ENCODE data around the gene RAPGEF1.

Gene RAPGEF1

DNA sequence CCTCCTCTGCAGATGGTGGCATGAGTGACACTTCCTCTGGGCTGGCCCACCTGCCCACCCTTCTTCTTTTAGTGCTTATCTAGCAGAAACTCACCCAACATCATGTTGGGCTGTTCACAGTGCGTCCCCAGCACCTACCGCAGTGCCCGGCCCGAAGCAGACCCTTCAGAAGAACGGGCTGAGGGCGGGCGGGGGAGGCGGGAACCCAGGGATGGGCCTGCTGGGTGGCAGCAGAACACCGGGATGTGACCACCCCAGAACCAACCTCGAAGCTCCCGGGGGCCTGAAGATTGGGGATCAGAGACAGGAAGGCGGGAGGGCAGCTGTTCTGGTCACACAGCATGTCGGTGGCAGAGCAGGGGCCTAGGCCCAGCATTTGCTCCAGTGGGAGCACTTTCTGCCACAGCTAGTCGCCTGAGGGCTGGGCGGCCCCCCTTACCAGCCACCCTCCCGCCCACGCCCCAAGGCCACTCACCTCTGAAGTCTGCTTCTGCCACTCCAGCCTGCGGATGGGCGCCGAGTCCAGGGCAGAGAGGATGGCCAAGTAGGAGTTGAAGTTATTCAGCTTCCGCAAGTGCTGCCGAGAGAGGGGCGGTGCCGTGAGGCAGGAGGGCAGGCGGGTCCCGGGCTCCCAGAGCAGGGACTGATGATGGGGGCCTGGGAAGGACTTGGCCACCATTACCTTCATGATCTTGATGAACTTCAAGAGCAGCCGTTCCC lies 155.9 kb downstream of the RAPGEF1 start:
- no peaks in the 10 kb centered on the region for H3K9me3 ChIP-seq (ENCODE audit: control insufficient read depth, insufficient read depth, low read depth, low read length)
- CTCF ChIA-PET = interaction anchor here (2.1 kb wide), 1 partner anchor 156 kb away, joined by 7 read pairs; no protein-coding TSS in a partner anchor
- POLR2A ChIA-PET = no interaction called here
- no peaks in the 10 kb centered on the region for H3K4me1 ChIP-seq (ENCODE audit: control insufficient read depth, insufficient read depth, low read length)
- H3K36me3 ChIP-seq (ENCODE audit: control insufficient read depth in 2 of 2, insufficient read depth in 1 of 2, low read length in 2 of 2) = peaks cover 0 to 71% of the 10 kb centered on the region in 2 experiments; a peak in 2 of 3 replicates
- H3K27ac ChIP-seq (ENCODE audit: extremely low read depth, low read depth, low read length) = no peak overlapping the region
- H3K4me3 ChIP-seq (ENCODE audit: low read depth, low read length) = no peak overlapping the region
- no peak for TF ChIP-seq ZNF292 (tag by site-specific recombination; IDR thresholded peaks at IDR 0.05; ENCODE audit: borderline replicate concordance, low read depth)
- TF ChIP-seq ZNF175 (tag by site-specific recombination; IDR thresholded peaks at IDR 0.05) = no peak
- no peak for TF ChIP-seq ZNF138 (tag by site-specific recombination; IDR thresholded peaks at IDR 0.05; ENCODE audit: borderline replicate concordance)
- no peak for TF ChIP-seq ZNF544 (tag by site-specific recombination; IDR thresholded peaks at IDR 0.05)
- no peak for TF ChIP-seq ZNF169 (tag by site-specific recombination; IDR thresholded peaks at IDR 0.05)
- TF ChIP-seq, protein P1, sequence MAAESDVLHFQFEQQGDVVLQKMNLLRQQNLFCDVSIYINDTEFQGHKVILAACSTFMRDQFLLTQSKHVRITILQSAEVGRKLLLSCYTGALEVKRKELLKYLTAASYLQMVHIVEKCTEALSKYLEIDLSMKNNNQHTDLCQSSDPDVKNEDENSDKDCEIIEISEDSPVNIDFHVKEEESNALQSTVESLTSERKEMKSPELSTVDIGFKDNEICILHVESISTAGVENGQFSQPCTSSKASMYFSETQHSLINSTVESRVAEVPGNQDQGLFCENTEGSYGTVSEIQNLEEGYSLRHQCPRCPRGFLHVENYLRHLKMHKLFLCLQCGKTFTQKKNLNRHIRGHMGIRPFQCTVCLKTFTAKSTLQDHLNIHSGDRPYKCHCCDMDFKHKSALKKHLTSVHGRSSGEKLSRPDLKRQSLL (tag by site-specific recombination; IDR thresholded peaks at IDR 0.05) = no peak
- TF ChIP-seq, protein P2, sequence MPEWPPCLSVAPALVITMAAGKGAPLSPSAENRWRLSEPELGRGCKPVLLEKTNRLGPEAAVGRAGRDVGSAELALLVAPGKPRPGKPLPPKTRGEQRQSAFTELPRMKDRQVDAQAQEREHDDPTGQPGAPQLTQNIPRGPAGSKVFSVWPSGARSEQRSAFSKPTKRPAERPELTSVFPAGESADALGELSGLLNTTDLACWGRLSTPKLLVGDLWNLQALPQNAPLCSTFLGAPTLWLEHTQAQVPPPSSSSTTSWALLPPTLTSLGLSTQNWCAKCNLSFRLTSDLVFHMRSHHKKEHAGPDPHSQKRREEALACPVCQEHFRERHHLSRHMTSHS (tag by site-specific recombination; IDR thresholded peaks at IDR 0.05) = no peak
- no peak for TF ChIP-seq KLF7 (tag by site-specific recombination; IDR thresholded peaks at IDR 0.05; ENCODE audit: borderline replicate concordance)
- TF ChIP-seq HOXC10 (CRISPR knock-in tag; IDR thresholded peaks at IDR 0.05) = no peak
- TF ChIP-seq, protein P3, sequence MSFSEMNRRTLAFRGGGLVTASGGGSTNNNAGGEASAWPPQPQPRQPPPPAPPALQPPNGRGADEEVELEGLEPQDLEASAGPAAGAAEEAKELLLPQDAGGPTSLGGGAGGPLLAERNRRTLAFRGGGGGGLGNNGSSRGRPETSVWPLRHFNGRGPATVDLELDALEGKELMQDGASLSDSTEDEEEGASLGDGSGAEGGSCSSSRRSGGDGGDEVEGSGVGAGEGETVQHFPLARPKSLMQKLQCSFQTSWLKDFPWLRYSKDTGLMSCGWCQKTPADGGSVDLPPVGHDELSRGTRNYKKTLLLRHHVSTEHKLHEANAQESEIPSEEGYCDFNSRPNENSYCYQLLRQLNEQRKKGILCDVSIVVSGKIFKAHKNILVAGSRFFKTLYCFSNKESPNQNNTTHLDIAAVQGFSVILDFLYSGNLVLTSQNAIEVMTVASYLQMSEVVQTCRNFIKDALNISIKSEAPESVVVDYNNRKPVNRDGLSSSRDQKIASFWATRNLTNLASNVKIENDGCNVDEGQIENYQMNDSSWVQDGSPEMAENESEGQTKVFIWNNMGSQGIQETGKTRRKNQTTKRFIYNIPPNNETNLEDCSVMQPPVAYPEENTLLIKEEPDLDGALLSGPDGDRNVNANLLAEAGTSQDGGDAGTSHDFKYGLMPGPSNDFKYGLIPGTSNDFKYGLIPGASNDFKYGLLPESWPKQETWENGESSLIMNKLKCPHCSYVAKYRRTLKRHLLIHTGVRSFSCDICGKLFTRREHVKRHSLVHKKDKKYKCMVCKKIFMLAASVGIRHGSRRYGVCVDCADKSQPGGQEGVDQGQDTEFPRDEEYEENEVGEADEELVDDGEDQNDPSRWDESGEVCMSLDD (tag by site-specific recombination; IDR thresholded peaks at IDR 0.05) = no peak
- no peak for TF ChIP-seq ZFP69B (tag by site-specific recombination; IDR thresholded peaks at IDR 0.05)
- no peak for TF ChIP-seq ZNF416 (tag by site-specific recombination; IDR thresholded peaks at IDR 0.05)
- TF ChIP-seq, protein P4, sequence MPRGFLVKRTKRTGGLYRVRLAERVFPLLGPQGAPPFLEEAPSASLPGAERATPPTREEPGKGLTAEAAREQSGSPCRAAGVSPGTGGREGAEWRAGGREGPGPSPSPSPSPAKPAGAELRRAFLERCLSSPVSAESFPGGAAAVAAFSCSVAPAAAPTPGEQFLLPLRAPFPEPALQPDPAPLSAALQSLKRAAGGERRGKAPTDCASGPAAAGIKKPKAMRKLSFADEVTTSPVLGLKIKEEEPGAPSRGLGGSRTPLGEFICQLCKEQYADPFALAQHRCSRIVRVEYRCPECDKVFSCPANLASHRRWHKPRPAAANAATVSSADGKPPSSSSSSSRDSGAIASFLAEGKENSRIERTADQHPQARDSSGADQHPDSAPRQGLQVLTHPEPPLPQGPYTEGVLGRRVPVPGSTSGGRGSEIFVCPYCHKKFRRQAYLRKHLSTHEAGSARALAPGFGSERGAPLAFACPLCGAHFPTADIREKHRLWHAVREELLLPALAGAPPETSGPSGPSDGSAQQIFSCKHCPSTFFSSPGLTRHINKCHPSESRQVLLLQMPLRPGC (tag by site-specific recombination; IDR thresholded peaks at IDR 0.05) = no peak
- no peak for TF ChIP-seq ZNF335 (tag by site-specific recombination; conservative IDR thresholded peaks at IDR 0.05)
- no peak for TF ChIP-seq ZNF239 (tag by site-specific recombination; IDR thresholded peaks at IDR 0.05)
- TF ChIP-seq ZNF514 (tag by site-specific recombination; IDR thresholded peaks at IDR 0.05) = no peak
- no peak for TF ChIP-seq ZNF354C (tag by site-specific recombination; IDR thresholded peaks at IDR 0.05; ENCODE audit: borderline replicate concordance, low read depth)

DNA sequence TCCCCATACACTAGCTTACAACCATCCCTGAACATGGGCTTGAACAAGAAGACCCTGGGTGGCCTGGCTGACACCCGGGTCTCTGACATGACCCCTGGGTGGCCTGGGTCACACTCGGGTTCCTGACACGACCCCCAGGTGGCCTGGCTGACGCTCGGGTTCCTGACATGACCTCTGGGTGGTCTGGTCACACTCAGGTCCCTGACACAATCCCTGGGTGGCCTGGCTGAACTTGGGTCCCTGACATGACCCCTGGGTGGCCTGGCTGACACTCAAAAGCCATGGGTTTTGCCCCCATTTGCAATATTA lies 156.6 kb downstream of the RAPGEF1 start:
- POLR2A ChIA-PET = no interaction called here
- no peaks in the 10 kb centered on the region for H3K9me3 ChIP-seq (ENCODE audit: control insufficient read depth, insufficient read depth, low read depth, low read length)
- TF ChIP-seq ZFP41 (tag by site-specific recombination; IDR thresholded peaks at IDR 0.05; ENCODE audit: borderline replicate concordance) = no peak
- H3K36me3 ChIP-seq (ENCODE audit: control insufficient read depth in 2 of 2, insufficient read depth in 1 of 2, low read length in 2 of 2) = peaks cover 0 to 69% of the 10 kb centered on the region in 2 experiments; a peak in 2 of 3 replicates
- CTCF ChIA-PET = no interaction called here
- no peaks in the 10 kb centered on the region for H3K4me1 ChIP-seq (ENCODE audit: control insufficient read depth, insufficient read depth, low read length)
- H3K4me3 ChIP-seq (ENCODE audit: low read depth, low read length) = no peak overlapping the region
- no peak overlapping the region for H3K27ac ChIP-seq (ENCODE audit: extremely low read depth, low read depth, low read length)
